ENCODE data around the gene TMEM158. TPM values are rescaled to one million over a fixed set of nuclear protein-coding genes. Genes with fewer than 3 reads are reported as not detected.

The TMEM158 gene
- total and polyA plus RNA-seq, 2 of the 8 experiments (the other 6 are each of a cell fraction or from before 2014, with no cell fraction given) = 6.8 to 30.3 TPM

GRCh38 chr3:45215466-45215865, 10.6 kb downstream of the TMEM158 start (continued):
- no peak for TF ChIP-seq SUZ12 (IDR thresholded peaks at IDR 0.05; ENCODE audit: low read length)
- TF ChIP-seq TEAD4 (IDR thresholded peaks at IDR 0.05; ENCODE audit: low read depth, low read length) = no peak
- TF ChIP-seq ATF3 (IDR thresholded peaks at IDR 0.05; ENCODE audit: insufficient read depth, low read depth, low read length) = no peak
- TF ChIP-seq ASH2L (IDR thresholded peaks at IDR 0.05; ENCODE audit: low read length) = no peak
- no peak for TF ChIP-seq RNF2 (IDR thresholded peaks at IDR 0.05; ENCODE audit: borderline replicate concordance, low read depth, low read length, missing control alignments, poor library complexity, severe bottlenecking)

Measured in H1 (cell line).